Measurements from ENCODE around the gene MARCHF6.

GRCh38 chr5:10396552-10396951, 43.1 kb downstream of the MARCHF6 start:
- no peak for TF ChIP-seq POLR2A (IDR thresholded peaks at IDR 0.05)
- TF ChIP-seq, protein P1, sequence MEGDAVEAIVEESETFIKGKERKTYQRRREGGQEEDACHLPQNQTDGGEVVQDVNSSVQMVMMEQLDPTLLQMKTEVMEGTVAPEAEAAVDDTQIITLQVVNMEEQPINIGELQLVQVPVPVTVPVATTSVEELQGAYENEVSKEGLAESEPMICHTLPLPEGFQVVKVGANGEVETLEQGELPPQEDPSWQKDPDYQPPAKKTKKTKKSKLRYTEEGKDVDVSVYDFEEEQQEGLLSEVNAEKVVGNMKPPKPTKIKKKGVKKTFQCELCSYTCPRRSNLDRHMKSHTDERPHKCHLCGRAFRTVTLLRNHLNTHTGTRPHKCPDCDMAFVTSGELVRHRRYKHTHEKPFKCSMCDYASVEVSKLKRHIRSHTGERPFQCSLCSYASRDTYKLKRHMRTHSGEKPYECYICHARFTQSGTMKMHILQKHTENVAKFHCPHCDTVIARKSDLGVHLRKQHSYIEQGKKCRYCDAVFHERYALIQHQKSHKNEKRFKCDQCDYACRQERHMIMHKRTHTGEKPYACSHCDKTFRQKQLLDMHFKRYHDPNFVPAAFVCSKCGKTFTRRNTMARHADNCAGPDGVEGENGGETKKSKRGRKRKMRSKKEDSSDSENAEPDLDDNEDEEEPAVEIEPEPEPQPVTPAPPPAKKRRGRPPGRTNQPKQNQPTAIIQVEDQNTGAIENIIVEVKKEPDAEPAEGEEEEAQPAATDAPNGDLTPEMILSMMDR (IDR thresholded peaks at IDR 0.05), result no peak

All from esophagus squamous epithelium (tissue), 4 donors.